MCF 10A (cell line): Measurements from ENCODE around the gene DNAJB11. TPM values are rescaled to one million over a fixed set of nuclear protein-coding genes. Genes with fewer than 3 reads are reported as not detected.

Experiments
- BruUV-seq: library from RNA; stranded (reverse); fragments of 400-500 nt; replicated peaks from 2 replicates; lab custom pipeline; 2021; lab: Mats Ljungman, UMichigan
- CTCF ChIA-PET: fragments of 300-600 bp; sonication (Branson Sonifier 250); formaldehyde crosslinking; extraction: SDS; loops from one replicate; lab custom pipeline; 2021; ENCODE audit warnings: antibody characterized with exemption, inconsistent platforms; lab: Yijun Ruan, JAX
- POLR2A ChIA-PET: fragments of 300-600, 350-650 bp; sonication (Branson Sonifier 250); formaldehyde crosslinking; extraction: SDS; loops from one replicate; lab custom pipeline; 2020; ENCODE audit warnings: antibody characterized with exemption, inconsistent platforms; lab: Yijun Ruan, JAX
- DNase-seq: peaks from one replicate; pipeline ENCODE4 v3.0.0-alpha.2; 2018; ENCODE audit not compliant: unreplicated experiment
- H3K27ac Mint-ChIP-seq: one replicate; pipeline ENCODE4 v1.8.0; 2022; ENCODE audit warnings: mild to moderate bottlenecking, low read depth, mixed read lengths; ENCODE audit not compliant: unreplicated experiment
- H3K27me3 Mint-ChIP-seq: one replicate; pipeline ENCODE4 v1.8.0; 2022; ENCODE audit warnings: mixed read lengths; ENCODE audit not compliant: insufficient read depth, unreplicated experiment
- H3K36me3 Mint-ChIP-seq: one replicate; pipeline ENCODE4 v1.8.0; 2022; ENCODE audit warnings: mild to moderate bottlenecking, moderate library complexity, mixed read lengths; ENCODE audit not compliant: insufficient read depth, unreplicated experiment
- H3K4me1 Mint-ChIP-seq: one replicate; pipeline ENCODE4 v1.8.0; 2022; ENCODE audit warnings: mixed read lengths; ENCODE audit not compliant: insufficient read depth, unreplicated experiment
- H3K4me3 Mint-ChIP-seq: one replicate; pipeline ENCODE4 v1.8.0; 2022; ENCODE audit warnings: mild to moderate bottlenecking, moderate library complexity, mixed read lengths; ENCODE audit not compliant: unreplicated experiment
- H3K9me3 Mint-ChIP-seq: one replicate; pipeline ENCODE4 v1.8.0; 2022; ENCODE audit warnings: mixed read lengths; ENCODE audit not compliant: unreplicated experiment
- CTCF ChIP-seq: fragments of 200-600 bp; IDR thresholded peaks from one replicate; pipeline ENCODE4 v1.8.0; 2022; ENCODE audit warnings: antibody characterized with exemption, mild to moderate bottlenecking; ENCODE audit not compliant: unreplicated experiment
- intact Hi-C: fragments of 100-400 bp; cut with micrococcal nuclease; formaldehyde crosslinking; loops from 2 replicates; pipeline ENCODE4 v1.14.1; 2022
- total RNA-seq: library from RNA; stranded (reverse); gene quantifications from 2 replicates; pipeline ENCODE4 v1.2.3, GENCODE V29; 2022

Gene DNAJB11
- total RNA-seq, 1 experiment from 2014 or later = 116 TPM

- peaks cover 48% of the 10 kb centered on the region for H3K36me3 Mint-ChIP-seq
- no peak overlapping the region for H3K27ac Mint-ChIP-seq
- ChIA-PET CTCF (interaction anchor here (0.6 to 3.2 kb wide), 5 partner anchors 10 to 298 kb away, joined by 3 to 19 read pairs (median 4); no protein-coding TSS in a partner anchor), POLR2A (no interaction called here)
- no peak overlapping the region for H3K4me3 Mint-ChIP-seq
- no peaks in the 10 kb centered on the region for H3K27me3 Mint-ChIP-seq
- no peak for TF ChIP-seq CTCF
- no peak for DNase-seq
- no peaks in the 10 kb centered on the region for H3K9me3 Mint-ChIP-seq
- no peaks in the 10 kb centered on the region for H3K4me1 Mint-ChIP-seq
- no TSS peak for BruUV-seq
- intact Hi-C loops = no loop called here
Measured at GRCh38 chr3:186551387-186551786, 19.1 kb upstream of the DNAJB11 start.

GRCh38 chr3:186552408-186553031 is 18.0 kb upstream of the DNAJB11 start:
- DNase-seq = no peak
- Mint-ChIP-seq H3K36me3 (peaks cover 44% of the 10 kb centered on the region), H3K27ac (no peak overlapping the region), H3K4me1 (no peaks in the 10 kb centered on the region), H3K4me3 (no peak overlapping the region), H3K27me3 (no peaks in the 10 kb centered on the region), H3K9me3 (no peaks in the 10 kb centered on the region)
- ChIA-PET POLR2A (no interaction called here), CTCF (interaction anchor here (0.6 to 1.3 kb wide), 5 partner anchors 12 to 569 kb away, joined by 3 to 5 read pairs (median 3); no protein-coding TSS in a partner anchor)
- no TSS peak for BruUV-seq
- no peak for TF ChIP-seq CTCF
- intact Hi-C loops = no loop called here

GRCh38 chr3:186564586-186564985 is 5.9 kb upstream of the DNAJB11 start:
- H3K4me3 Mint-ChIP-seq = no peak overlapping the region
- TF ChIP-seq CTCF = no peak
- H3K9me3 Mint-ChIP-seq = no peaks in the 10 kb centered on the region
- no TSS peak for BruUV-seq
- ChIA-PET CTCF (interaction anchor here (6.6 kb wide), 1 partner anchor 51 kb away, joined by 50 read pairs; no protein-coding TSS in a partner anchor), POLR2A (interaction anchor here (3.2 to 9.1 kb wide), 2 partner anchors 52 to 218 kb away, joined by 8 to 131 read pairs; partner anchors contain the start of gene EIF4A2)
- peaks cover 18% of the 10 kb centered on the region for H3K4me1 Mint-ChIP-seq
- no peak for DNase-seq
- H3K27me3 Mint-ChIP-seq = no peaks in the 10 kb centered on the region
- H3K27ac Mint-ChIP-seq = no peak overlapping the region
- peaks cover 5% of the 10 kb centered on the region for H3K36me3 Mint-ChIP-seq
- intact Hi-C loops = no loop called here

- Mint-ChIP-seq H3K27me3 (no peaks in the 10 kb centered on the region), H3K36me3 (peaks cover 5% of the 10 kb centered on the region), H3K4me3 (peak overlapping the region; percentile 98), H3K9me3 (no peaks in the 10 kb centered on the region), H3K27ac (peak overlapping the region; percentile 96), H3K4me1 (peaks cover 25% of the 10 kb centered on the region)
- no peak for DNase-seq
- CTCF ChIA-PET = interaction anchor here (0.5 to 6.6 kb wide), 9 partner anchors 22 to 1562 kb away, joined by 3 to 50 read pairs (median 3); no protein-coding TSS in a partner anchor
- intact Hi-C loops = loop anchor here (1.0 kb wide), 3 partner anchors 43 to 255 kb away; no protein-coding TSS in a partner anchor
- no TSS peak for BruUV-seq
- peak; percentile 6 for TF ChIP-seq CTCF
- POLR2A ChIA-PET = interaction anchor here (0.6 to 9.2 kb wide), 19 partner anchors 9 to 744 kb away, joined by 3 to 161 read pairs (median 4); partner anchors contain the start of genes EIF4A2, RFC4 and TRA2B
Measured at GRCh38 chr3:186566772-186567071, 3.8 kb upstream of the DNAJB11 start.
